Activated T-helper 1 cell treated with Interleukin-2 at 50 U/mL for 16 hours (primary cell): ENCODE data around the gene GLT8D2.
"Not testable (repeated sequence)": the region's sequence is repeated elsewhere in the genome, so short reads cannot be mapped to it uniquely, and the experiment has no call there.

Source experiments
- DNase-seq: peaks from one replicate; pipeline ENCODE4 v3.0.0-alpha.2; 2020; ENCODE audit warnings: low read depth

Gene GLT8D2

DNA sequence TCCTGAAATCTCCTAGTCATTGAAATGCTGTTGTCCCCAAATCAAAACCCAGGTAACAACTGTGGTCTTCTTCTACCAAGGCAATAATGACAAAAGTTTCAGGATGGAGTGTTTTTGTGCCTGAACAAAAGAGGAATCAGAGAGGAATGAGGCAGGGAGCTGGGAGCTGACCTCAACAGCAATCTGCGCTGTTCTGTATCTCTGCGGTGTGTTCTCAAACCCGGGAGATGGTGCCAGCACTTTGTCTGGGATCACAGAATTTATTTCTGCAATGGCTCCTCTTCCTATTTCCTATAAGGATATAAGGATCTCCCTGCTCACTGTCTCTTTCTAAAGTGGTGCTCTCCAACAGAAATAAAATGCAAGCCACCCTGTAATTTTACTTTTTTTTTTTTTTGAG is 449 bp upstream of the GLT8D2 start:
- DNase-seq = no peak

DNA sequence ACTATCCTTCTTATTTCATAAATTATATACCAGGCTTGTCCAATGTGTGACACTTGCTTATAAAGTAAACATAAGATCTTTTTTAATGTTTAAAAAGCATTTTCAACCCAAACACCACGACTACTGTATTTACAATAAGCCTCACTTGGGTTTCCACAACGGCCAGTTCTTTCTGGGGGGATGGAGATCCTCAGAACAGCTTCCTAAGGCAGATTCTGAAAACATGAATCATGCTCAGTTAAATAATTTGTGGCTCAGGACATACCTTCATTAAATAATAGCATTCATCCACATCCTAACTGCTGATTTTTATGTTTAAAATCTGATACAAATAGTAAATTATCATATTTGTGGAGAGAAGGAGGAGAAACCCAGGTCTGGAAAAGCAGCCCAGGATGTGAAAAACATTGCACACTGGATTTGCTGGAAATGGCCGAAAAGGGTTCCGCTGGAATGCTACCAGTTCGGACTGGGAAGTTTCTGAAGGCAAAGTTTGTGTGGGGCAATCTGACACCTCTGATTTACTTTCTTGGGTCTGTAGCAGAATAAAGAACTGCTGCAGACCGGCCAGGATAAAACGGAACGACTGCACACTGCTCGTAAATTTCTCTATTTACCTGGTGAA is 597 bp downstream of the GLT8D2 start:
- DNase-seq = no peak

DNA sequence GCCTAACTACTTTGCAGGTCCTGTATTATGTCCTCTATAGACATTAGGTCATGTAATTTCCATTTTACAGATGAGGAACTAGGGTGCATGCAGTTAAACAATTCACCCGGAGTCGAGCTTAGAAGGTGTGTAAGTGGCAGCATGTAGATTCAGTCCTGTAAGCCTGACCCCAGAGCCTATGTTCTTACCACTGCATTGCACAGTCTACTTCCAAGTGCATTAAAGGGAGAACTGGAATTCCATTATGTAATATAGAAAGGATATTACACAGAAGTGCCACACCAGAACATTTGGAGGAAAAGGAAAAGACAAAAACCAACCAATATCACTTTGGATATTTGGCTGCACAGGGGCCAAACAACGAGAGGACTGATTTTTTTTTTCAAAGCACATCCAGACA is 1.2 kb downstream of the GLT8D2 start:
- DNase-seq = no peak

DNA sequence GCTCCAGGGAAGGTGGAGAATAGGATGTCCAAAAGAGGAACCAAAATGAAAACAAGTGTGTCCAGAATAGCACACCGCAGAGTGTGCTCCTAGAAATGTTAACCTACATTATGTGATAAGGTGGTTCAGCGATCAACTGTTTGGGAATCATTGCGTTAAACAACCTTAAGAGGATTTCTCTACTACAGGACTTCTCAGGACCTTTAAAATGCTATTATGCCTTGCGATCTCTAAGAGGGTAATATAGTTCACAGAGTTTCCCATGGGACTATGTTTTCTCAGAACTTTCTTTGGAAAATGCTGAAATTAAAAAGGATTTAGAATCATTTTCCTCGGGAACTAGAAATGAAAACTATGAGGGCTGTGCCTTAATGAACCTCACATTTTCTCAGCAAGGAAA is 1.8 kb downstream of the GLT8D2 start:
- DNase-seq = no peak

DNA sequence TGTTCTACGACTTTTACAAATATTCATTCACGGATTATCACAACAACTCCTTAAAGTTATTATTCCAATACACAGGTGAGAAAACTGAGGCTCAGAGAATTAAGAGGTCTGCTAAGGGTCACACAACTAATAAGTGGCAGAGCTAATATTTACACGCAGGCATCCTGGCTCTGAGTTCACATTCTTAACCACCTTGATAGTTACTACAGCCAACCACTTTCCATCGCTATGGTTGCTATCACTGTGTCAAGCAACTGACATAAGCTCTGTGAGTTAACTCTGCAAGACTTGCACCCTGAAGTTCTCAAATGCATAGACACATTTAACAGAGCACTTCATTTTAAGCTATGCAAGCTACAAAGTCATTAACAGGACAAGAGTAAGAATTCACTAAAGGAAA is 3.7 kb downstream of the GLT8D2 start:
- no peak for DNase-seq

DNA sequence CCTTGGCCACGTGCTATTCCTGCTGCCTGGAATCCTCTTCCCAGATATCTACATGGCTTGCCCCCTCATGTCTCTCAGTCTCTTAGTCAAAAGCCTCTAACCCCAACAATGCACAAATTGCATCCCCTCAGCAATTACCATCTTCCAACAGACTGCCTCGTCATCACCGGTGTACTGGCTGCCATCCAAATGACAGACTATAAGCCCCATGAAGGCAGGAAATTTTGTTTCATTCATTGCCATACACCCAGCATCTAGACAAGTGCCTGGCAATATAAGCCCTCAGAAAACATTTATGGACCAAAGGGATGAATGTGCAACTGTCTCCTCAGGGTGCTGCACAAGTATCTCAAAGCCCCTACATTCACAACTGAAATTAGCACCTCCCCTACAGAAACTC is 5.8 kb downstream of the GLT8D2 start:
- no peak for DNase-seq

DNA sequence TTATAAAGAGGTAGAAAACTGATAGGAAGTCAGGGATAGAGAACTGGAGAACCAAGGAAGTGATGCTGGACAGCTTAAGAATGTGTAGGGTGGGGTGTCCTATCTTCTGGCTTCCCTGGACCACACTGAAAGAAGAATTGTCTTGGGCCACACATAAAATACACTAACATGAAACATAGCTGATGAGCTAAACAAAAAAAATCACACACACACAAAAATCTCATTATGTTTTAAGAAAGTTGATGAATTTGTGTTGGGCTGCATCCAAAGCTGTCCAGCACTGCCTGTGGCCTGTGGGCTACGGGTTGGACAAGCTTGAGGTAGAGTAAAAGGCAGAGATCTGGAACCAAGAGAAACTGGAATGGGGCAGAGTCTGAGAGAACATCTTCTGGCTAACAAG is 7.4 kb downstream of the GLT8D2 start:
- no peak for DNase-seq

DNA sequence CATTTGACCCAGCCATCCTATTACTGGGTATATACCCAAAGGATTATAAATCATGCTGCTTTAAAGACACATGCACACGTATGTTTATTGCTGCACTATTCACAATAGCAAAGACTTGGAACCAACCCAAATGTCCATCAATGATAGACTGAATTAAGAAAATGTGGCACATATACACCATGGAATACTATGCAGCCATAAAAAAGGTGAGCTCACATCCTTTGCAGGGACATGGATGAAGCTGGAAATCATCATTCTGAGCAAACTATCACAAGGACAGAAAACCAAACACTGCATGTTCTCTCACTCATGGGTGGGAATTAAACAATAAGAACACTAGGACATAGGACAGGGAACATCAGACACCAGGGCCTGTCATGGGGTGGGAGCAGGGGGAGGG is 10.2 kb downstream of the GLT8D2 start:
- not testable (repeated sequence) for DNase-seq

DNA sequence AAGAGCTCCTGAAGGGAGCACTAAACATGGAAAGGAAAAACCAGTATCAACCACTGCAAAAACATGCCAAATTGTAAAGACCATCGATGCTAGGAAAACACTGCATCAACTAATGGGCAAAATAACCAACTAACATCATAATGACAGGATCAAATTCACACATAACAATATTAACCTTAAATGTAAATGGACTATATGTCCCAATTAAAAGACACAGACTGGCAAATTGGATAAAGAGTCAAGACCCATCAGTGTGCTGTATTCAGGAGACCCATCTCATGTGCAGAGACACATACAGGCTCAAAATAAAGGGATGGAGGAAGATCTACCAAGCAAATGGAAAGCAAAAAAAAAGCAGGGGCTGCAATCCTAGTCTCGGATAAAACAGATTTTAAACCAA is 13.8 kb downstream of the GLT8D2 start:
- DNase-seq = not testable (repeated sequence)

DNA sequence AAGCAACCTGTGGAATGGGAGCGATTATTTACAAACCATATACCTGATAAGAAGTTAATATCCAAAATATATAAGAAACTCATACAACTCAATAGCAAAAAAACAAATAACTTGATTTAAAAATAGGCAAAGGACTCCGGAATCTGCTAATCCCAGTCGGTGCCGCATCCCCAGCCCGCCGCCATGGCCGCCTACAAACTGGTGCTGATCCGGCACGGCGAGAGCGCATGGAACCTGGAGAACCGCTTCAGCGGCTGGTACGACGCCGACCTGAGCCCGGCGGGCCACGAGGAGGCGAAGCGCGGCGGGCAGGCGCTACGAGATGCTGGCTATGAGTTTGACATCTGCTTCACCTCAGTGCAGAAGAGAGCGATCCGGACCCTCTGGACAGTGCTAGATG is 19.4 kb downstream of the GLT8D2 start:
- DNase-seq = not testable (repeated sequence)

DNA sequence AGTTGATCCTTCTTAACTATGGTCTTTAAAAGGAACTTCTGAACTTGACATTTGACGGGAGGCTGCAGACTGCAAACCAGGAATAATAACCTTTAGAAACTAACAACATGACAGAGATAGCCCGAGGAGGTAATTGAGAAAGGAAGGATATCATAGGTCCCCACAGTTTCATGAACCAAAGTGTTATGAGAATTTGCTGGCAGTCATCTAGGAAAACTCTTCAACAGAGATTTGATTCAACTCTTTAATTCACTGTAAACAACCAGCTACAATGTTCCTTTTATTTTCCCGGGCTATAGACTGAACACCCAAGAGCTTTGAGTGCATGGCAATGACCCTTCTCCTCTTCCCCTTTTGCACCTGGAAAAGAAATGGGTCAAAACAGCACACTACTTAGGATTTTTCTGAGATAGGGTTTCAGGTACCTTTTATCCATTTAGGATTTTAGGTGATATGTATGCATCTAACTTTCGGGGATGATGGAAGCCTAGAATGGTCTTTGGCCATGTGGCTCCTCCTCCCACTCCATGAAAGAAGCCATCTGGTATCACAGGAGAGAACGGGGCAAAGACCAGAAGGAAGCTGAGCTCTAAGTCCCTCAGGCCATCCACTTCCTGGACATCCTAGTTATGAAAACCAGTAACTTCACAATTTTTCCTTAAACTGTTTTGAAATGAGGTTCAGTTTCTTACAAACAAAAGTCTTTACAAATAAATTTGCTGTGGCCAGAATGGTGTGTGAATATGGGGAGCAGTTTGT is 23.0 kb downstream of the GLT8D2 start:
- no peak for DNase-seq

DNA sequence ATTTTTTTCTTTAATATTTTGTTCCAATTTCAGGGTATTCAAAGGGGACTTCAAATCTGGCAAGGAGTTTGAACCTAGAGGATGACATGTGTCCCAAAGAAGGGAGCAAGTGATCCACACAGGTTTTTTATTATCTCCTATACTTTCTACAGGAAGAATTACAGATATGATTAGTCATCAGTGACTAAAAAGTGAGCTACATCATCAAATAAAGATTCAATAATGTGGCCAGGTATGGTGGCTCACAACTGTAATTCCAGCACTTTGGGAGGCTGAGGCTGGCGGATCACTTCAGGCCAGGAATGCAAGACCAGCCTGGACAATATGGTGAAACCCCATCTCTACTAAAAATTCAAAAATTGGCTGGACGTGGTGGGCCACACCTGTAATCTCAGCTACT is 24.2 kb downstream of the GLT8D2 start:
- DNase-seq = no peak

DNA sequence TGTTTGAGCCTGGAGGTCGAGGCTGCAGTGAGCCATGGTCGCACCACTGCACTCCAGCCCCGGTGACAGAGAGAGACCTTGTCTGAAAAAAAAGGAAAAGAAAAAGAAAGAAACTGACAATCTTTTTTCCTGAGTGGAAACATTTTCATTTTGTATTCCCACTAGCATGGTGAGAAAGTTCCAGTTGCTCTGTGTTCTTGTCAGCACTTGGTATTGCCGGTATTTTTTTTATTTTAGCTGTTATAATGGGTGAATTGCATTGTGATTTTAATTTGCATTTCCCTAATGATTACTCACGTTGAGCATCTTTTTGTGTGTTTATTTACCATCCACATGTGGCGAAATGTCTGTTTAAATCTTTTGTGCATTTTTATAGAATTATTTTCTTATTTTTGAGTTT is 25.6 kb downstream of the GLT8D2 start:
- no peak for DNase-seq

DNA sequence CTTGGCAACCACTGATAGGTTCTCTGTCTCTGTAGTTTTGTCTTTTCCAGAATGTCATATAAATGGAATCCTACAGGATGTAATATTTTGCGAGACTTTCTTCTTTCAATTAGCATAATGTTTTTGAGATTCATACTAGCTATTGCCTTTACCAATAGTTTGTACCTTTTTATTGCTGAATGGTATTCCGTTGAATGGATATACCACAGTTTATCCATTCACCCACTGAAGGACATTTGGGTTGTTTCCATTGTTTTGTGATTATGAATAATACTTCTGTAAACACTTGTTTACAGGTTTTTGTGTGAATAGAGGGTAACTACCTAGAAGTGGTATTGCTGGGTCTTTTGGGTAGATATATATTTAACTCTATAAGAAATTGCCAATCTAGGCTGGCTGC is 26.3 kb downstream of the GLT8D2 start:
- no peak for DNase-seq

DNA sequence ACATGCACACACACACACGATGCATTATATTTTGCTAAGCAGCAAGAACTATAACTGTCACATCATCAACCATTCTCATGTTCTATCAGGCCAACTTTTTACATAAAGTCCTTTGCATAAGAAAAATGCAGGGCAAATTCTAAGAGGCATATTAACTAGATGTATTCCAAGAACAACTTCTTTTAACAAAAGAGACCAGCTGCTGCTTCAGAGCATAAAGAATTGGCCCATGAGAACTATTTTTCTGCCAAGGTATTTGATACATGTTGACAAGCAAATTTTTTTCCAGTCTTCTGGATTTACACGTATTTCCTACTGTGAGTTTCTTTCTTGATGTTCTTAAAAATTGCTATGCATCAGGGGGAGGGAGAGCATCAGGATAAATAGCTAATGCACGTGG is 27.2 kb downstream of the GLT8D2 start:
- DNase-seq = no peak

DNA sequence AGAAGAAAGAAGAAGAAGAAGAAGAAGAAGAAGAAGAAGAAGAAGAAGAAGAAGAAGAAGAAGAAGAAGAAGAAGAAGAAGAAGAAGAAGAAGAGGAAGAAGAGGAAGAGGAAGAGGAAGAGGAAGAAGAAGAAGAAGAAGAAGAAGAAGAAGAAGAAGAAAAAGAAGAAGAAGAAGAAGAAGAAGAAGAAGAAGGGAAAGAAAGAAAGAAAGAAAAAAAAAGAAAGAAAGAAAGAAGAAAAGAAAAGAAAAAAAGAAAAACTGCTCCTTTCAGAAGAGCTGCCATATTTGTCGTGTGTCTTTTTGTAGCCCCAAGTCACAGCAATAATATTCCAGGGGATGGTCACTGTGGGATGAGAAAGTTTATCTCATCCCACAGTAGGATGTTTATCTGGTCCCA is 28.1 kb downstream of the GLT8D2 start:
- not testable (repeated sequence) for DNase-seq

DNA sequence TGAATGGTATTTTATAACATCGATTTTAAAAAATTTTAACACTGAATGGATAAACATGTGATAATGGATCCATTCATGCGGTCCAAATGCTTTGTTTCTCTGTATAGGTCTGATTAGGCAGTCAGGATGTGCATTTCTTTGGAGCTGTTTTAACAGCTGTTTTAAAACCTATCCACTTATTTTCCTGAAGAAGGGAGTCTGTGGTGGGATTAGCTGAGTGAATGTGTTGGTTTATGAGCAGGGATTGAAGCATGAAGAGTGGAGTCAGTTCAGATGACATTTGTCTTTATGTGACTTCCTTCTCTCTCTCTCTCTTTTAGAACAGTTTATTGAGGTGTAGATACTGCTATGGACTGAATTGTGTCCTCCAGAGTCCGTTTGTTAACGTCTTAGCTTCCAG is 37.7 kb downstream of the GLT8D2 start:
- DNase-seq = no peak

DNA sequence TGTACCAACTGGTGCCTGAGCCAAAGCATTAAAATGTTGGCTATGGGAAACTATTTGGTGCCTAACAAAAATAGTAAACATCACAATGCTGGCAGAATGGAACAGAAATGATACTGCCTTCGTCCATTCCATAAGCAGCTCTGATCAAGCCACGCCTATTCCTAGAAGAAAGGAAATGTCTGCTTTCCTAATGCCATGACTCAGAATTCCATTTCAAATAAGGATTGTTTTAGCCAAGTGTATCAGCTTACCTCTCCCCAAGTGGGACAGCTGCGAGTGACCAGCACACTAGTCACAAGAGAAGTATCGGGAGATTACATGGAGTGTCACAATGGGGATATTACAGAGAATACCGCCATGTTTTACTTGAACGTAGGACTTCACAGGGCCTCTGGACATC is 38.7 kb downstream of the GLT8D2 start:
- DNase-seq = no peak

DNA sequence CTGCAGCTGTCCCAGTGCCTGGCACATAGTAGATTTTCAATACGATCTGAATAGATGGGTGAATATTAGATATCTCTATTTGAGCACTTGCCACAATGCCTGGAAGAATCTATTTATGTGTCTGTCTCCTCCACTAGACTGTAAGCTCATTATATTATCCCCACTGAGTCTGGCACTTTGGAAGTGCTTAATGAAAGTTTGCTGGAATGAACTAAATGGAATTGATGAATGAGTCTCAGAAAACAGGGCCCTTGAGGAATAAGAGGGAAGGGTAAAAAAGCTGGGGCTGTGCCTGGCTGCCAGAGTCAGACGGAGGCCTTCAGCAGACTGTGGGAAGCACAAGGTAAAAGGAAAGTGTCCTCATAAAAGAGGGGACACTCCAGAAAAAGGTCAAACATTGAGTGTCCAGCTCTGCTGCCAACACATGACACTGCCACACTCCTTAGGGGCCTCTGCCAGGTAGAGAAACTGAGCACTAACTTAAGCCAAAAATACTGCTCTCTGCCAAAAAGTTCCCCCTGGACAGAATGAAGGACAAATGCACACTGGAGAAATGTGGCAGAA is 39.3 kb downstream of the GLT8D2 start:
- DNase-seq = no peak

DNA sequence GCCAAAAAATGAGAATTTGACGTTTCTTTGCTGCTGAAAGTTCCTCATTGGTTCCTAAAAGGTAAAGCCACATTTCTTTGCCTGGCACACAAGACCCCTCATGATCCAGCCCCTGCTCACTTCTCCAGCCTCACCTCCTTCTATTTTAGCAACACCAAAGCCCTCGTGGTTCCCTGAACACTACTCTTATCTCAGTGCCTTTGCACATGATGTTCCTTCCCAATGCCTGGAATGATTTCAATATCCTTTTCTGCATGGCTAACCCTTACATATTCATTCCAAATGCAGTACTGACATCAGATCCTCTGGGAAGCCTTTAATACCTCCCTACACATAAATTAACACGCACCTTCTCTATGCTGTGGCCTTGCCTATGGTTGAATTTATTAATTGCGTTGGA is 39.9 kb downstream of the GLT8D2 start:
- no peak for DNase-seq

DNA sequence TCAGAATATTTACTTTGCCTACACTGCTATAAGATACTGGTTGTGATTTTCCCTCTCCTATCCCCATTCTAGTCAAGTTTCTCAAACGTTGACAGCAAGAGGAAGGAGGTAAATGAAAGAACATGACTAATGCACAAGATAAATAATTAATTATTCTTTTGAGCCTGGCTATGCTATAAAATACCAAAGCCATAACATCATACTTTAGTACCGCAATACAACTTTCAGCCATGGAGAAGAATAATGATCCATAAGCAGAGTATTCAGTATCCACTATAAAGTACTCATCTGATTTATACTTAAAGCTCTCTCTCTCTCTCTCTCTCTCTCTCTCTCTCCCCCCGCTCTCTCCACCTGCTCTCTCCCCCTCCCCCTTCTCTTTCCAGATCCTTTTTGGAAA is 43.1 kb downstream of the GLT8D2 start:
- no peak for DNase-seq

DNA sequence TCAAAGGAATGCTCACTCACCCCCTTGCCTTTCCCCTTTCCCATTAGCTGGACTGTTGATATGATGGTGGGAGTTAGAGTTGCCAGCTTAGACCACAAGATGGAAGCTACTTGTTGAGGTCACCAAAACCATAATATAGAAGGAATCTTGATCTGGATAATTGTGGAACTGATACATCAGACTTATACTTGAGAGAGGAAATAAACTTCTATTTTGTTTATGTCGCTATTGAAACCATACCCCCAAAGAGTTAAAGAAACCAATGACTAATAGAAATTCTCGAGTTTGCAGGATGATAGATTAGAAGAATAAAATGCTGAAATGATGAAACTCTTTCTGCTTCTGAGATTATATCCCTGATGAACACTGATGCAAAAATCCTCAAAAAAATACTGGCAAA is 46.4 kb downstream of the GLT8D2 start:
- DNase-seq = no peak

DNA sequence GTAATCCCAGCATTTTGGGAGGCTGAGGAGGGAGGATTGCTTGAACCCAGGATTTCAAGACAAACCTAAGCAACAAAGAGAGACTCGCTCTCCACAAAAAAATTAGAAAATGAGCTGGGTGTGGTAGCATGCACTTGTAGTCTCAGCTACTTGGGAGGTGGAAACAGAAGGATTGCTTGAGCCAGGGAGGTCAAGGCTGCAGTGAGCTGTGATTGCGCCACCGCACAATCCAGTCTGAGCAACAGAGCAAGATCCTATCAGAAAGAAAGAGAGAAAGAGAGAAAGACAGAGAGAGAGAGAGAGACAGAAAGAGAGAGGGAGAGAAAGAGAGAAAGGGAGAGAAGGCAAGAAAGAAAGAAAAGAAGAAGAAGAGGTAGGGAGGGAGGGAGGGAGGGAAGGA is 47.3 kb downstream of the GLT8D2 start:
- no peak for DNase-seq
